HG02943 (cell line): Measurements from ENCODE around the gene E2F3.
A peak's percentile ranks its signal among the peaks of the same experiment; 100 is the strongest.
"Not testable (repeated sequence)": the region's sequence is repeated elsewhere in the genome, so short reads cannot be mapped to it uniquely, and the experiment has no call there.

Source experiments
- ATAC-seq: cut with Tn5 transposase; IDR thresholded peaks from one replicate; pipeline ENCODE4 v1.9.1; 2021; ENCODE audit warnings: mild to moderate bottlenecking, low read depth, moderate library complexity; ENCODE audit not compliant: unreplicated experiment

Gene E2F3

DNA sequence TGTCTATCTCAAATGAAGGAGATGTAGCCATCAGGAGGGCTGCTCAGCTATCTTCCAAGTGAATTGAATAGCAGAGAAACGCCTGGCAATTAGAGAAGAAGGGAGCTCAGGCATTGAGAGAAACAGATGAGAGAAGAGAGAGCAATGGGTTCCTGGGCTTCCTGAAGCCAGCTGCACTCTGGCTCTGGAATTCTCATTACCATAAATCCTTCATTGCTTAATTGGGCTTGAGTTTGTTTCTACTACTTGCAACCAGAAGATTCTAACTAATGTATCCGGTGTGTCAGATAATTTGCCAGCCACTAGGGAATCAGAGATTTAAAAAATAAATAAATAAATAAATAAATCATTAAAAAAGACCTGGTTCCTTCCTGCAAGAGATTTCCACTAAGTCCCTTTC, 107.5 kb downstream of the E2F3 start:
- ATAC-seq = no peak

GRCh38 chr6:20511852-20512251, 110.2 kb downstream of the E2F3 start:
- no peak for ATAC-seq

GRCh38 chr6:20525208-20525607, 123.5 kb downstream of the E2F3 start:
- not testable (repeated sequence) for ATAC-seq

DNA sequence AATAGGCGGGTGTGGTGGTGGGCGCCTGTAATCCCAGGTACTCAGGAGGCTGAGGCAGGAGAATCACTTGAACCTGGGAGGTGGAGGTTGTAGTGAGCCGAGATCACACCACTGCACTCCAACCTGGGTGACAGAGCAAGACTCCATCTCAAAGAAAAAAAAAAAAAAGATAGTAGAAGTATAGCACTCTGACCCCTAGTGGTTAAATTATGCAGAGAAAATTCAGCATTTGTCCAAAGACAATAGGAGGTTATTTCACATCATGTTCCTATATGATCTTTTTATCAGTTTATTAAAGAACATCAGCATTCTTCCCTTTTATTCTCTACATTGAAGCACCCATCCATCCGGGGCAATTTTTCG, 127.4 kb downstream of the E2F3 start:
- not testable (repeated sequence) for ATAC-seq

DNA sequence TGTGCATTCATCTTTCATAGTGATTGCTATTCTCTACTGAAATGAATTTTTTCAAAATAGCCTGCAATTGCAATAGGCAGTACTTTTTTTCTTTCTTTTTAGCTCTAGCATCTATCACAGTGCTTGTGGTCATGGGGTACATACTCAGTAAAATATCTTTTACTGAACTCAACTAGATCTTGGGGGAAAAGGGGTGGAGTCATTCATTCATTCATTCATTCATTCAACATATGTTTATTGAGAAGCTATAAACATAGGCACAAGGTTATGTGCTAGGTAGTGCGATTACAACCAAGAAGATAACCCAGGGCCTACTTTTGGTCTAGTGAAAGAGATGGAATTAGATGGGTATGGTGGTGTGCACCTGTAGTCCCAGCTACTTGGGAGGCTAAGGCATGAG, 131.2 kb downstream of the E2F3 start:
- ATAC-seq = no peak

DNA sequence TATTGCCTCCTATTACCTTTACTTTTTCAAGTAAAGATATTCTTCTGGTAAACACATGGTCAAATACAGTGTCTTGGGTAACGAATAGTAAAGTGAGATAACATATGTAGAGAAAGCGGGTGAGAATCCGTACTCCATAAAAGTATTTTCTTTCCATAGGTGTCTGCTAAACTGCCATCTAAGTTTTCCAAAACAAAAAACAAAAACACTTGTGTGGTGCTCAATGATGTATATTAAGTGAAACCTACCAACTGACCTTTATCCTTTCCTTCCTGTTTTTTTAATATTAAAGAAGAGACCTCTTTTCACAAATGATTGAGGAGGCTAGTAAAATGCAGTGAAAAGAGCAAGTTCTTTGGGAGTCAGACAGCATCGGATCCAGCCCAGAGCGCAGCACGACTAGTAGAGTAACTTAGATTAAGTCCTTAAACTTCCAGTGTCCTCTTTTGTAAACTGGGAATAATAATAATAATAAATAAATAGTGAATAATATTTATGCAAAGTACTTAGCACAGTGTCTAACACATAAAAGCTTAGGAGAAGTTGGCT, 132.1 kb downstream of the E2F3 start:
- ATAC-seq = peak; percentile 3

GRCh38 chr6:20534295-20535262, 132.9 kb downstream of the E2F3 start, which contains the start of gene CDKAL1:
TSS of gene CDKAL1 (plus strand) at chr6:20534457. CDS start at chr6:20546351, 11,894 bp downstream.
- ATAC-seq = peak; percentile 71

DNA sequence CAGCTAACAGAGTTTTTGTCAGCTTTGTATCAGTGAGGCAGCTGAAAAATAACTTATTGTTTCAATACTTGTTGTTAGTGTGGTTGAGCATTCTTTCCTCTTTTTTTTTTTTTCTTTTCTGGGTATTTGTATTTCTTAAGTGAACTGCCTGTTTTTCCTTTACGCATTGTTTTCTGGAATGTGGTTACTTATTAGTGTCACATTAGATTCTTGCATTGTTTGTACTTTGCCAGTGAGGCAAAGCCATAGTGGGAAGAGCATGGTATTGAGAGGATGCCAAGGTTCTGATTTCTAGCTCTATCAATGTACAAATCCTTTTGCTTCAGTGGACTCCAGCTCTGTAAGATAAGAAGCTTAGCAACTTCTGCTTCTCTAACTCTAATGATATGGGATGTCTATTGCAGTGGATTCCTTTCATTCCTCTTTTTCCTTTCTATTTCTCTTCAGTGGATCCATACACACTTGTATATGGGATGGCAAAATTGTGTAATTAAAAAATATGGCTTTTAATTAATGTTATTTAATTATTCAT, 136.5 kb downstream of the E2F3 start:
- ATAC-seq = no peak

DNA sequence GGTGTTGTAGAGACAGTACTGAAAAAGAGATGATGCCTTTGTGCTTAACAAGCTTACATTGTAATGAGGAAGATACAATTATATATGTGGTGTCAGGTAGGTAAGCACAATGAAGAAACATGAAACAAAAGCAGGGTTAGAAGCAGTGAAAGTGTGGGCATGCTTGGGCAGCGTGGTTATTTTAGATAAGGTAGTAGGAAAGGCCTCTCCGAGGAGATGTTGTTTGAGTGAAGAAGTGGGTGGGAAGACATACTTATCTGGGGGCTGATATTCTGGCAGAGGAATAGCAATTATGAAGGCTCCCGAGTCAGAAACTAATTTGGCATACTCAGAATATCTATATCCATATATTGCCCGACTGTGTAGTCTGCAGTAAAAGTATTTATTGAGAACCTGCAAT, 137.2 kb downstream of the E2F3 start:
- ATAC-seq = no peak

- no peak for ATAC-seq
Measured at GRCh38 chr6:20539387-20539786, 137.7 kb downstream of the E2F3 start.

DNA sequence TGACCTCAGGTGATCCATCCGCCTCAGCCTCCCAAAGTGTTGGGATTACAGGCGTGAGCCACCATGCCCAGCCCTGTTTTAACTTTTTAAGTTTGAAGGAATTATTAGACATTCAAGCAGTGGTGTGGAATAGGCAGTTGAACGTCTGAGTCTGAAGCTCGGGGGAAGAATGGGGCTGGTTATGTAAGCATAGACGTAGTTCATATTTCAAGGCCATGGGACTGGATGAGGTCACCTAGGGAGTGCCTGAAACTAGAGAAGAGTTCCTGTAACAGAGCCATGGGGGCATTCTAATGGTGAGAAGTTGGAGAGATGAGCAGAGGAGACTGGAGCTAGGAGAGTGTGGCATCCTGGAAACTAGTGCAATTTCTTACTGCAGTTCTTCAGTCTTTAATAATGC, 139.0 kb downstream of the E2F3 start:
- ATAC-seq = no peak

DNA sequence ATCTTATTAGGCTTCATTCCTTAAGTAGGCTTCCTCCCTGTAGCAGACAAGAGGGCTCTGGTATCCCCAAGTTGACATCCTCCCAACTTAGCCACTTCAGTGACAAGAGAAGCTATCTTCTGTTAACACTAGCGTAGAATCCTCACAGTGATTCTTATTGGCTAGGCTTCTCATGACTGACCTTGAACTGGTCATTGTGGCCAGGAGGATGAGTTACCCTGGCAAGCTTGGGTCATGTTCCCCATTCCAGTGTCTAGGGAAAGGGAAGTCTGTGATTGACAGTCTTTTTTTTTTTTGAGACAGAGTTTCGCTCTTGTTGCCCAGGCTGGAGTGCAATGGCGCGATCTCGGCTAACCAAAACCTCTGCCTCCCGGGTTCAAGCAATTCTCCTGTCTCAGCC, 139.7 kb downstream of the E2F3 start:
- no peak for ATAC-seq

DNA sequence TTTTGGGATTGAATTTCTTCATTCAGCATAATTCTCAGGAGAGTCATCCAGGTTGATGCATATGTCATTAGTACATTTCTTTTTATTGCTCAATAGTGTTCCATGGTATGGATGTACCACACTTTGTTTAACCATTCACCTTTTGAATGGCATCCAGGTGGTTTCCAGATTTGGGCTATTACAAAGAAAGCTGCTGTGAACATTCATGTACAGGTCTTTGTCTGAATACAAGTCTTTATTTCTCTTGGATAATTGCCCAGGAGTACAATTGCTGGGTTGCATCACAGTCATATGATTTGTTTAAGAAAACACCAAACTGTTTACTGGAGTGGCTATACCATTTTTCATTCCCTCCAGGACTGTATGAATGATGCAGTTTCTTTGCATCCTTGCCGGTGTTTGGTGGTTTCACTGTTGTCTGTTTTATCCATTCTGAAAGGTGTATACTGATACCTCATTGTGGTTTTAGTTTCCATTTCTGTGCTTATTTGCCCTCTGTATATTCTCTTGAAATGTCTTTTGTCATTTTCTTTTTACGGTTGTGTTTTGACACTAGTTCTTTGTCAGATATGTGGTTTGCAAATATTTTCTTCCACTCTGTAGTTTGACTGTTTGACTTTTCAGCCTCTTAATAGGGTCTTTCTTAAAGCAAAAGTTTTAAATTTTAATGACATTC, 141.4 kb downstream of the E2F3 start:
- ATAC-seq = peak; percentile 99
